GM15510 (cell line): ENCODE measurements around the gene COQ5.

Experiments
- POLR2A ChIP-seq: IDR thresholded peaks from 3 replicates; pipeline ENCODE4 v1.6.1; 2011; ENCODE audit warnings: borderline replicate concordance; ENCODE audit not compliant: insufficient read length; ENCODE audit errors: extremely low read depth

COQ5 gene

GRCh38 chr12:120495186-120495730, 33.7 kb downstream of the COQ5 start:
- no peak for TF ChIP-seq POLR2A

GRCh38 chr12:120490833-120491512, 38.0 kb downstream of the COQ5 start:
- no peak for TF ChIP-seq POLR2A

GRCh38 chr12:120490325-120490724, 38.6 kb downstream of the COQ5 start:
- TF ChIP-seq POLR2A: no peak

- no peak for TF ChIP-seq POLR2A
Observed at GRCh38 chr12:120489018-120489417, 39.9 kb downstream of the COQ5 start.

- no peak for TF ChIP-seq POLR2A
Observed at GRCh38 chr12:120488057-120488640, 40.8 kb downstream of the COQ5 start.

- TF ChIP-seq POLR2A: no peak
Observed at GRCh38 chr12:120485961-120486881, 42.7 kb downstream of the COQ5 start.

- no peak for TF ChIP-seq POLR2A
Observed at GRCh38 chr12:120483621-120484020, 45.3 kb downstream of the COQ5 start.

- no peak for TF ChIP-seq POLR2A
Observed at GRCh38 chr12:120481022-120481767, 47.8 kb downstream of the COQ5 start.

GRCh38 chr12:120480211-120480610, 48.7 kb downstream of the COQ5 start:
- TF ChIP-seq POLR2A: no peak

GRCh38 chr12:120479458-120479857, 49.5 kb downstream of the COQ5 start:
- TF ChIP-seq POLR2A: no peak

- TF ChIP-seq POLR2A: no peak
Observed at GRCh38 chr12:120475643-120476042, 53.3 kb downstream of the COQ5 start.

- TF ChIP-seq POLR2A: no peak
Observed at GRCh38 chr12:120474616-120474960, 54.4 kb downstream of the COQ5 start.

- TF ChIP-seq POLR2A: no peak
Observed at GRCh38 chr12:120473807-120474615, 54.9 kb downstream of the COQ5 start.

GRCh38 chr12:120472521-120472920, 56.4 kb downstream of the COQ5 start:
- no peak for TF ChIP-seq POLR2A
